Ramos (cell line): ENCODE measurements around the gene CILP.
"Not testable (repeated sequence)": the region's sequence is repeated elsewhere in the genome, so short reads cannot be mapped to it uniquely, and the experiment has no call there.

Source experiments
- in situ Hi-C: fragments of 300-500 bp; cut with MboI; formaldehyde crosslinking; loops from one replicate; pipeline ENCODE4 v1.14.3; 2022; ENCODE audit warnings: low sequenced_read_pairs; ENCODE audit not compliant: unreplicated experiment

Gene CILP

GRCh38 chr15:65226901-65227300, 15.6 kb upstream of the CILP start:
- in situ Hi-C loops = not testable (repeated sequence)

GRCh38 chr15:65226221-65226620, 14.9 kb upstream of the CILP start:
- in situ Hi-C loops = no loop called here

GRCh38 chr15:65223996-65224395, 12.7 kb upstream of the CILP start:
- in situ Hi-C loops = no loop called here

GRCh38 chr15:65222891-65223290, 11.6 kb upstream of the CILP start:
- in situ Hi-C loops = no loop called here

GRCh38 chr15:65221697-65222096, 10.4 kb upstream of the CILP start:
- in situ Hi-C loops = no loop called here

- in situ Hi-C loops = no loop called here
Observed at GRCh38 chr15:65219137-65219536, 7.9 kb upstream of the CILP start.

DNA sequence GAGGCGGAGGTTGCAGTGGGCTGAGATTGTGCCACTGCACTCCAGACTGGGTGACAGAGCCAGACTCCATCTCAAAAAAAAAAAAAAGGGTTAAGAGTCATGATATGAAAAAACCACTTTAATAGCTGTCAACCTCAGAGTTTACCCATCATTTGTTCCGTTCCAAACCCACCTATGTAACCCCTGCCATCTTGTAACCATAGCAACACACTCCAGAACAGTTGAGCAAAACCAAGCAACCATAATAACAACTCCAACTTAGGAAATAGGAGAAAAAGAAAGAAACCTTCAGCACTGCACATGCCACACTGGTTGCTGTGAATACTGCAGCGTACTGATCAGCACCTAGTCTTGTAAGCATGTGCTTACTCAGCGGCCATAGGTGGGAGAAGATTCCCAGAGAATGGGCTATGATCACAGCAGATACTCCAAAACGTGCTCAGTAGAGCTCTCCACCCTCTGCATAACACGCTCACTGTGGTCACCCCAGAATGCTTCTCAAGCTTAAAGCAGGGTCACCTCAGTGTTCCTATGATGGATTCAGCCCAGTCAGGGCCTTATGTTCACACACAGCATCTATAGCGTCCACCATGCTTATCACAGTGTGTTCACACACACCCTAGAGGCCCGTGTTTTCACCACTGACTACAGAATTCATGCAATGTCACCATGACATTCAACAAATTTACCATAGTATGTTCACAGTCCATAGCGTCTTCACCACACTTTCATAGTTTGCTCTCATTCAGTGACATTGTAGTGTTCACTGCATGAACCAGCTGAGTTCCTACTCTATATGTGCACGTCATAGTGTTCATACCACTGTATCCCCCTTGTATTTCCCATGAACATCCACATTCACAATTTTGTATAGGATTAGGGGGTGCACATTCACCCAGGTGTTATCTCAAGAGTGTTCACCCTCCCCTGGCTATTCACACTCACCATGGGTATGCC, 6.5 kb upstream of the CILP start:
- in situ Hi-C loops = no loop called here

GRCh38 chr15:65215496-65215895, 4.2 kb upstream of the CILP start:
- in situ Hi-C loops = no loop called here

- in situ Hi-C loops = no loop called here
Observed at GRCh38 chr15:65214010-65214409, 2.7 kb upstream of the CILP start.

DNA sequence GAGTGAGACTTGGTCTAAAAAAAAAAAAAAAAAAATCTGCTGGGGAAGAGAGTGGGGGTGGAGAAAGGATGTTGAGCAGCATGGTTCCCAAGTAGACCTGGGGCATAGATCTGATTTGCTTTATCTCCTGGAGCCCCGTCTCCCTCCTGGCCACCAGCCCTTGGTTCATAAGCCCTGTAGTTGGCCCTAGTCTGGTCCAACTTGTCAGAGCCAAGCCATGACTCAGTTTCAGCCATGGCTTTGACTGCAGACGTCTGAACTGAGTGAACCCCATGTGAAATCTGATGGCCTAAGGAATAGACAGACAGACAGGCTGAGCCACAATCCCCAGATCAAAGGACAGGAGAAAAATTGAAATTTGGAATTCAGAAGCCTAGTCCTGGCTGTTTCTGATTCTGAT, 2.0 kb upstream of the CILP start:
- in situ Hi-C loops = no loop called here

DNA sequence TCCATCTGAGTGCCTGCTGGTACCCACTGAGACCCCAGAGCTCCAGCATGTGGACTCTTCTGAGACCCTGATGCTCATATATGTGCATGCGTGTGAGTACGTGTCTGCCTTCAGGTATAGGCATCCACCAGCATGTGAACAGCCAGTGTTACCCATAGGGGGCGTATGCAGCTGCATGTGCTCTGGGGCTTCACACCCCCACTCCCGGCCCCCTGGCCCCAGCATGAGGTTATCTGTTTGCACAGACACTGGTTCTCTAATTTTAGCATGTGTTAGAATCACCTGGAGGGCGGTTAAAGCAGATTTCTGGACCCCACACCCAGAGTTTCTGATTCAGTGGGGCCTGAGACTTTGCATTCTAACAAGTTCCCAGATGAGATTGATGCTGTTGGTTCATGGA, 824 bp upstream of the CILP start:
- in situ Hi-C loops = no loop called here

GRCh38 chr15:65211482-65211982, 259 bp upstream of the CILP start:
- in situ Hi-C loops = no loop called here

DNA sequence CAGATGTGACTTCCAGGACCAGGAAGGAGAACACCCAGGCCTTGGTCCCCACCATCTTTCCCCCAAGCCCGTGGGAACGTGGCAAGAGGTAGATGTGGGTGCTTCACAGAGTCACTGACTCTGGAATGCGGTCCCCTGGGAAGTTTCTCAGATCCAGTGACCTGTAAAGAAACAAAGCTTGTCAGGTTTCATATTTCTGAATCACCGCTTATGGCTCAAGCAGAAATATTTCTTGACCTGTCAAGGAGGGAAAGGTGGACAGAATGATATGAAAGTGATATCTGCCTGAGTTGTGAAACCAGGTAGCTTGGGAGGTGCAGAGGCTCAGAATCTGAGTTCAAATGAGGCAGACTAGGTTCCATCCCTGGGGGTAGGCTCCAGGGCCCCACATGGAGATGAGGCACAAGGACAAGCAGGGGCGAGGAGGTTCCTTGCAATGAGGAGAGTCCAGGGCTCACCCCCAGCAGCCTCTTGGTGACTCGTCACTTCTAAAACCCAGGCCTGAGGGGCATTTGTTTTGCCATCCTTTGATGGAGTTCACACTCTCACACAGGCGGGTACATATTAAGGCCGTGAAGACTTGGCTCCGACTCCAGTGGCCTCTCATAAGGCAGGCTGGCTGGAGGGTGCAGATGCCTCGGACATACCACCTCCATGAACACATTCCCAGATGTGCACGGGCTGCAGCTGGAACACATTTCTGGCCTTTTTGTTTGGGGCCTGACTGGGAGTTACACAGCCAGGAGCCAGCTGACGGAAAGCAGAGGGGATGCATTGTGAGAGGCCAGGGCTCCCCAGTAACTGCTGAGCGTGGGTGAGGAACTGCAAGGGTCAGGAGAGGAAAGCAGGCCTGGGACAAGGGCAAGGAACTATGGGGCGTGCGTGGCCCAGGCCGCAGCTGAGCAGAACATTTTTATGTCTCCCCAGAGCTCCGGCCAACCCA, 1.3 kb downstream of the CILP start:
- in situ Hi-C loops = no loop called here

- in situ Hi-C loops = no loop called here
Observed at GRCh38 chr15:65208647-65209046, 2.6 kb downstream of the CILP start.

GRCh38 chr15:65207280-65207840, 3.9 kb downstream of the CILP start:
- in situ Hi-C loops = no loop called here

GRCh38 chr15:65206750-65207149, 4.5 kb downstream of the CILP start:
- in situ Hi-C loops = no loop called here

DNA sequence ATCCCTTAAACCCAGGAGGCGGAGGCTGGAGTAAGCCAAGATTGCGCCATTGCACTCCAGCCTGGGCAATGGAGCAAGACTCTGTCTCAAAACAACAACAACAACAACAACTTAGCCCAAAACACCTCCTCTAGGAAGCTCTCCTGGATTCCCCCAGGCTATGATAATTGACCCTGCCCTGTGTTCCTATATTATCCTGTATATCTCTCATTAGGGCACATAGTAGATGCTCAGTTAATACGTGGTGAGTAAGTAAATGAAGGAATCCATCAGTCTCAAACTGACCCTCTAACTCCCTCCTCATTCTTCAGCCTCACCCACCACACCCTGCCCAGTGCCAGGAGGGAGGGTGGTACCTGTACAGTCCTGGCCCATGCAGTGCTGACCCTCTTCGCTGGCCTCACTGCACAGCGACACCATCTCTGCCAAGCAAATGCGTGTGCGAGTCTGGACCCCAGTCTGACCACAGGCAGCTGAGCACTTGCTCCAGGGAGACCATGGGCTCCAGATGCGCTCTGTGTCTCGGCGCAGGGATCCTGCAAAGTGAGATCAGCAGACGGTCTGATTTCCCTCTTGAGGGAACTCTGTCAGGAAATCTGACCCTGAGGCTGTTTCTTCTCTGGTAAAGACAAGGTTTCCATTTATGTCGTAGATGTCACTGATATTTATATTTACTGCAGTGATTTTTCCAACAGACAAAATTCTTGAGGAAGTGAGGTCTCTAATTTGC, 6.2 kb downstream of the CILP start:
- in situ Hi-C loops = no loop called here

DNA sequence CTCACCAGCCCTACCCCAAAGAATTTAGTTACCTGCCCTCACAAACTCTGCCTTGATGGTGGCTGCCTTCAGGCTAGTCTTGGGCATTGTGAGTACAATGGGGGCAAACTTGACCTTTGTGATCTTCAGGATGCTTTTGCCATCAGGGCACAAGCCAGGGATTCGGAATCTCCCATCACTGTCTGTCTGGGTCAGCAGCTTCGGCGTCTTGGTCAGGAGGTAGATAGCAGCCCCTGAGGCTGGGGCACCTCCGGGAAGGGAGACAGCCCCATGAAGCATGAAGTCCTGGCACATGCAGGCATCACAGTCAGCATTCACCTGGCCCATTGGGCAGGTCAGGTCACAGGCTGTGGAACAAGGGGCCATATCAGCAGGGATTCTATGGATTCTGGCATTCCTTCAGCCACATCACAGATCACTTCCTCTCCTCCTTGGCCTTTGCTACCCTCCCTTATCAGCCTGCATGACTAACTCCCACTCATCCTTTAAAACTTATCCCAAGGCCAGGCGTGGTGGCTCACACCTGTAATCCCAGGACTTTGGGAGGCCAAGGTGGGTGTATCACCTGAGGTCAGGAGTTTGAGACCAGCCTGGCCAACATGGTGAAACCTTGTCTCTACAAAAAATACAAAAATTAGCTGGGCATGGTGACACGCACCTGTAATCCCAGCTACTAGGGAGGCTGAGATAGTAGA, 6.9 kb downstream of the CILP start:
- in situ Hi-C loops = no loop called here

DNA sequence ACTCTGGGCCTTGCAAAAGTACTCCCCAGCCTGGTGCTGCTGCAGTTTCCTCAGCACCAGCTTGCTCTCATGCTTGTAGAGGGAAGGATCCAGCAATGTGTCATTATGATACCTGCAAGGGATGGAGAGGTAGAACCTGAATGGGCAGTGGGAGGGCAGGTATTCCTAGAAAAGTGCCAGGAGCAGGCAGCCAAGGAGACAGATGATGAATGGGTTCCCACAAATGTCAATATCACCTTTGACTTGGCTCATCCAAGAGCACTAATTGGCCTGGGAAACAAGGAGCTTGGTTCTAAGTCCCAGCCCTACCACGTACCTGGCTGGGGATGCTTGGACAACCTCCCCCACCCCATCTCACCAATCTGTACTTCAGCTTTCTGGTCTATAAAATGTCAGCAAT, 9.4 kb downstream of the CILP start:
- in situ Hi-C loops = no loop called here
